Ovary (tissue), 10 donors: ENCODE results near the gene DUX4. TPM values are rescaled to one million over a fixed set of nuclear protein-coding genes. Genes with fewer than 3 reads are reported as not detected.
"Not testable (repeated sequence)": the region's sequence is repeated elsewhere in the genome, so short reads cannot be mapped to it uniquely, and the experiment has no call there.

Source experiments
- DNase-seq, 5 donors: peaks; one replicate each; pipeline ENCODE4 v3.0.0-alpha.2; 2019 to 2020
- H3K27ac ChIP-seq, 2 donors: fragments of 200-600 bp; one replicate each; pipeline versions ENCODE4 v1.5.1 to v1.8.0; 2019 to 2022
- H3K27me3 ChIP-seq: fragments of 200-600 bp; one replicate; pipeline ENCODE4 v1.8.0; 2022
- H3K36me3 ChIP-seq: fragments of 200-600 bp; sonication (generic); one replicate; pipeline ENCODE4 v1.5.1; 2019
- H3K4me1 ChIP-seq: one replicate; pipeline ENCODE4 v1.8.1; 2013; ENCODE audit warnings: mild to moderate bottlenecking, moderate library complexity; ENCODE audit not compliant: insufficient read depth
- H3K4me3 ChIP-seq: fragments of 200-600 bp; sonication (generic); one replicate; pipeline ENCODE4 v1.5.1; 2017
- H3K9me3 ChIP-seq, 2 donors: fragments of 200-600 bp in 1 of 2; sonication (generic) in 1 of 2; one replicate each; pipeline versions ENCODE4 v1.5.1 to v1.8.1; 2013 to 2019; ENCODE audit warnings: mild to moderate bottlenecking in 1 of 2, moderate library complexity in 1 of 2
- WGBS, 3 donors: extraction: QIAGEN DNeasy Blood & Tissue Kit in 1 of 3; methylation state at CpG; one replicate each; pipeline versions ENCODE4 v1.1.5 to v1.1.7; 2013 to 2017; 5-methylcytosine and 5-hydroxymethylcytosine counted together
- intact Hi-C, 4 donors: fragments of 100-400 bp; cut with DNase I; formaldehyde crosslinking; loops; one replicate each; pipeline versions ENCODE4 v1.11.0 to v1.15.1; 2022 to 2023
- long read RNA-seq, 3 donors: library from polyadenylated mRNA in 2 of 3; unstranded in 2 of 3; transcript quantifications; one replicate each; pipeline ENCODE4 v2.0.0 and lab custom pipeline, GENCODE V29; 2021 to 2026
- polyA plus RNA-seq, 2 donors: library from polyadenylated mRNA; stranded (reverse); fragments of 200-250 nt in 1 of 2; fragments of 350-450 nt in 1 of 2; fragmentation: Illumina TruSeq in 1 of 2; extraction: RNeasy Lipid Tissue Mini Kit (QIAGEN cat#74804) in 1 of 2; gene quantifications; one replicate each; pipeline ENCODE4 v1.2.3, GENCODE V29; 2013 to 2014
- total RNA-seq, 7 donors: library from RNA; depleted of rRNA in 2 of 7; stranded (reverse); fragments of >200 nt in 2 of 7; fragmentation: NEBNext Ultra II Directional in 3 of 7; extraction: Animal tissue kit (Norgen Biotek cat#: 25700) in 3 of 7; gene quantifications; one replicate each; pipeline versions ENCODE4 v1.1.0 to v1.2.4, GENCODE V29; 2016 to 2023
- donor health status: DM: no; HTN: no; CAD: no; lungs with moderate emphysema.
- donor health status: DM: no; HTN: no; CAD: no.
- donor health status: Bipolar disorder and iron deficiency.
- donor health status: DM: yes; HTN: yes; CAD: no.
- donor health status: DM: no; HTN: no; CAD: no.
- donor health status: DM: yes; HTN: yes; CAD: no.

DUX4 gene
- total RNA-seq: not detected
- polyA plus RNA-seq: not detected
- long read RNA-seq, donor 1: 0 reads
- long read RNA-seq, donor 2: 0 reads
- long read RNA-seq, donor 3: 0 reads

DNA sequence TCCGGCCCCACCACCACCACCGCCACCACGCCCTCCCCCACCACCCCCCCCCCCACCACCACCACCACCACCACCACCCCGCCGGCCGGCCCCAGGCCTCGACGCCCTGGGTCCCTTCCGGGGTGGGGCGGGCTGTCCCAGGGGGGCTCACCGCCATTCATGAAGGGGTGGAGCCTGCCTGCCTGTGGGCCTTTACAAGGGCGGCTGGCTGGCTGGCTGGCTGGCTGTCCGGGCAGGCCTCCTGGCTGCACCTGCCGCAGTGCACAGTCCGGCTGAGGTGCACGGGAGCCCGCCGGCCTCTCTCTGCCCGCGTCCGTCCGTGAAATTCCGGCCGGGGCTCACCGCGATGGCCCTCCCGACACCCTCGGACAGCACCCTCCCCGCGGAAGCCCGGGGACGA, at the start of gene DUX4:
Gene DUX4, plus strand, starts transcription at position 347 of the 400 bp plus-strand sequence. Its CDS starts 0 bp downstream, at position 347.
- intact Hi-C loops, H3K9me3 ChIP-seq, H3K4me3 ChIP-seq, H3K27ac ChIP-seq, H3K4me1 ChIP-seq, H3K36me3 ChIP-seq, H3K27me3 ChIP-seq: not testable (repeated sequence)
- WGBS, 3 donors: 70% methylated on average over 22 of the region's 32 CpGs; no CpG with 5 or more reads in 2 of the 3 donors
- peak in 1 of 5 donors; percentile 41 for DNase-seq

DNA sequence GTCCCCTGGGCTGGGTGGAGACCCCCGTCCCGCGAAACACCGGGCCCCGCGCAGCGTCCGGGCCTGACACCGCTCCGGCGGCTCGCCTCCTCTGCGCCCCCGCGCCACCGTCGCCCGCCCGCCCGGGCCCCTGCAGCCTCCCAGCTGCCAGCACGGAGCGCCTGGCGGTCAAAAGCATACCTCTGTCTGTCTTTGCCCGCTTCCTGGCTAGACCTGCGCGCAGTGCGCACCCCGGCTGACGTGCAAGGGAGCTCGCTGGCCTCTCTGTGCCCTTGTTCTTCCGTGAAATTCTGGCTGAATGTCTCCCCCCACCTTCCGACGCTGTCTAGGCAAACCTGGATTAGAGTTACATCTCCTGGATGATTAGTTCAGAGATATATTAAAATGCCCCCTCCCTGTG, 1.9 kb downstream of the DUX4 start:
- DNase-seq, H3K4me3 ChIP-seq, H3K9me3 ChIP-seq, intact Hi-C loops, H3K27ac ChIP-seq, H3K27me3 ChIP-seq, H3K36me3 ChIP-seq, H3K4me1 ChIP-seq: not testable (repeated sequence)
- 38 to 66% (median 46%) methylated on average over 3 to 25 of the region's 33 CpGs for WGBS, 3 donors

DNA sequence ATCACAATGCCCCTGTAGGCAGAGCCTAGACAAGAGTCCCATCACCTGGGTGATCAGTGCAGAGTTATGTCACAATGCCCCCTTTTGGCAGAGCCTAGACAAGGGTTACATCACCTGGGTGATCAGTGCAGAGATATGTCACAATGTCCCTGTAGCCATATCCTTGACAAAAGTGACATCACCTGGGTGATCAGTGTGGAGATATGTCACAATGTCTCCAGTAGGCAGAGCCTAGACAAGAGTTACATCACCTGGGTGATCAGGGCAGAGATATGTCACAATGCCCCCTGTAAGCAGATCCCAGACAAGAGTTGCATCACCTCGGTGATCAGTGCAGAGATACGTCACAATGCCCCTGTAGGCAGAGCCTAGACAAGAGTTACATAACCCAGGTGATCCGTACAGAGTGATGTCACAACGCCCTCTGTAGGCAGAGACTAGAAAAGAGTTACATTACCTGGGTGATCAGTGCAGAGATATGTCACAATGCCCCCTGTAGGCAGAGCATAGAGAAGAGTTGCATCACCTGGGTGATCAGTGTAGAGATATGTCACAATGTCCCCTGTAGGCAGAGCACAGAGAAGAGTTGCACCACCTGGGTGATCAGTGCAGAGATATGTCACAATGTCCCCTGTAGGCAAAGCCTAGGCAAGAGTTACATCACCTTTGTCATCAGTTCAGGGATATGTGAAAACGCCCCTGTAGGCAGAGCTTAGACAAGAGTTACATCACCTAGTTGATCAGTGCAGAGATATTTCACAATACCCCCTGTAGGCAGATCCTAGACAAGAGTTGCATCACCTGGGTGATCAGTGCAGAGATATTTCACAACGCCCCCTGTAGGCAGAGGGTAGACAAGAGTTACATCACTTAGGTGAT, 4.4 kb downstream of the DUX4 start:
- H3K9me3 ChIP-seq, H3K27ac ChIP-seq, H3K4me1 ChIP-seq, H3K36me3 ChIP-seq, H3K27me3 ChIP-seq, H3K4me3 ChIP-seq, intact Hi-C loops: not testable (repeated sequence)
- peak in 3 of 5 donors; percentile 8 to 17 (median 14) for DNase-seq
- WGBS, 3 donors: 29 to 42% (median 30%) methylated on average over 5 to 6 of the region's 6 CpGs

DNA sequence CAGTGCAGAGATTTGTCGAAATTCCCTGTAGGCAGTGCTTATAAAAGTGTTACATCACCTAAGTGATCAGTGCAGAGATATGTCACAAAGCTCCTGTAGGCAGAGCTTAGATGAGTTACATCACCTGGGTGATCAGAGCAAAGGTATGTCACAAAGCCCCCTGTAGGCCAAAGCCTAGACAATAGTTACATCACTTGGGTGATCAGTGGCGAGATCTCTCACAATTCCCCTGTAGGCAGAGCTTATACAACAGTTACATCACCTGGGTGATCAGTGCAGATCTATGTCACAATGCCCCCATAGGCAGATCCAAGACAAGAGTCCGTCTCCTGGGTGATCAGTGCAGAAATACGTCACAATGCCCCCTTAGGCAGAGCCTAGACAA, 5.0 kb downstream of the DUX4 start:
- H3K27me3 ChIP-seq, H3K4me1 ChIP-seq, H3K9me3 ChIP-seq, intact Hi-C loops, DNase-seq, H3K27ac ChIP-seq, H3K36me3 ChIP-seq, H3K4me3 ChIP-seq: not testable (repeated sequence)
- WGBS, 3 donors: 11 to 27% (median 24%) methylated on average over 4 of the region's 4 CpGs

DNA sequence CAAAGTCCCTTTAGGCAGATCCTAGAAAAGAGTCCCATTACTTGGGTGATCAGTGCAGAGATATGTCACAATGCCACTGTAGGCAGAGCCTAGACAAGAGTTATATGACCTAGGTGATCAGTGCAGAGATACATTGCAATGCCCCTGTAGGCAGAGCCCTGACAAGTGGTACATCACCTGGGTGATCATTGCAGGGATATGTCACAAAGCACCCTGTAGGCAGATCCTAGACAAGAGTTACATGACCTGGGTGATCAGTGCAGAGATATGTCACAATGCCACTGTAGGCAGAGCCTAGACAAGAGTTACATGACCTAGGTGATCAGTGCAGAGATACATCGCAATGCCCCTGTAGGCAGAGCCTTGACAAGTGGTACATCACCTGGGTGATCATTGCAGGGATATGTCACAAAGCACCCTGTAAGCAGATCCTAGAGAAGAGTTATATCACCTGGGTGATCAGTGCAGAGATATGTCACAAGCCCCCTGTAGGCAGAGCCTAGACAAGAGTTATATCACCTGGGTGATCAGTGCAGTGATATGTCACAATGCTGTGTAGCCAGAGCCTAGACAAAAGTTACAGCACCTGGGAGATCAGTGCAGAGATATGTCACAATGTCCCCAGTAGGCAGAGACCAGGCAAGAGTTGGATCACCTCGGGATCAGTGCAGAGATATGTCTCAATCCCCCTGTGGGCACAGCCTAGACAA, 5.6 kb downstream of the DUX4 start:
- H3K36me3 ChIP-seq, H3K27ac ChIP-seq, H3K9me3 ChIP-seq, DNase-seq, H3K4me3 ChIP-seq, H3K4me1 ChIP-seq, intact Hi-C loops, H3K27me3 ChIP-seq: not testable (repeated sequence)
- 30 to 33% methylated on average over 2 of the region's 2 CpGs; no CpG with 5 or more reads in 1 of the 3 donors for WGBS, 3 donors

DNA sequence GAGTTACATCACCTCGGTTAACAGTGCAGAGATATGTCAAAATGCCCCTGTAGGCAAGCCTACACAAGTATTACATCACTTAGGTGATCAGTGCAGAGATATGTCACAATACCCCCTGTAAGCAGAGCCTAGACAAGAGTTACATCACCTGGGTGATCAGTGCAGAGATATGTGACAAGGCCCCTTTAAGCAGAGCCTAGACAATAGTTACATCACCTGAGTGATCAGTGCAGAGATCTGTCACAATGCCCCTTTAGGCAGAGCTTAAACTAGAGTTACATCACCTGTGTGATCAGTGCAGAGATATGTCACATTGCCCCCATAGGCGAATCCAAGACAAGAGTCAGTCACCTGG, 6.1 kb downstream of the DUX4 start:
- H3K27me3 ChIP-seq, H3K9me3 ChIP-seq, H3K4me3 ChIP-seq, H3K27ac ChIP-seq, H3K4me1 ChIP-seq, H3K36me3 ChIP-seq, intact Hi-C loops, DNase-seq: not testable (repeated sequence)
- 0 to 57% (median 56%) methylated on average over 1 of the region's 2 CpGs for WGBS, 3 donors

DNA sequence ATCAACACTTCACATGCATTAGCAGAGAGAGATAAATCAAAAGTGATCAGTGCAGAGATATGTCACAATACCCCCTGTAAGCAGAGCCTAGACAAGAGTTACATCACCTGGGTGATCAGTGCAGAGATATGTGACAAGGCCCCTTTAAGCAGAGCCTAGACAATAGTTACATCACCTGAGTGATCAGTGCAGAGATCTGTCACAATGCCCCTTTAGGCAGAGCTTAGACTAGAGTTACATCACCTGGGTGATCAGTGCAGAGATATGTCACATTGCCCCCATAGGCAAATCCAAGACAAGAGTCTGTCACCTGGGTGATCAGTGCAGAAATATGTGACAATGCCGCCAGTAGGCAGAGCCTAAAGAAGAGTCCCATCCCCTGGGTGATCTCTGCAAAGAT, 7.4 kb downstream of the DUX4 start:
- H3K9me3 ChIP-seq, H3K4me3 ChIP-seq, H3K4me1 ChIP-seq, H3K27me3 ChIP-seq, H3K27ac ChIP-seq, H3K36me3 ChIP-seq, DNase-seq, intact Hi-C loops: not testable (repeated sequence)
- 15% methylated on average over 1 of the region's 1 CpG; no CpG with 5 or more reads in 2 of the 3 donors for WGBS, 3 donors

DNA sequence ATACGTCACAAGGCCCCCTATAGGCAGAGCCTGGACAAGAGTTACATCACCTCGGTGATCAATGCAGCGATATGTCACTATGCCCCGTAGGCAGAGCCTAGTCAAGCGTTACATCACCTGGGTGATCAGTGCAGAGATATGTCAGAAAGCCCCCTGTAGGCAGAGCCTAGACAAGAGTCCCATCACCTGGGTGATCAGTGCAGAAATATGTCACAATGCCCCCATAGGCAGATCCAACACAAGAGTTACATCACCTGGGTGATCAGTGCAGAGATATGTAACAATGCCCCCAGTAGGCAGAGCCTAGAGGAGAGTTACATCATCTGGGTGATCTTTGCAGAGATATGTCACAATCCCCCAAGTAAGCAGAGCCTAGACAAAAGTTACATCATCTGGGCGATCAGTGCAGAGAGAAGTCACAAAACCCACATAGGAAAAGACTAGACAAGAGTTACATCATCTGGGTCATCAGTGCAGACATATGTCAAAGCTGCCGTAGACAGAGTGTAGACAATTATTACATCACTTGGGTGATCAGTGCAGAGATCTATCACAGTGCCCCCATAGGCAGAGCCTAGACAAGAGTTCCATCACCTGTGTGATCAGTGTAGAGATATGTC, 8.0 kb downstream of the DUX4 start:
- intact Hi-C loops: not testable (repeated sequence)

DNA sequence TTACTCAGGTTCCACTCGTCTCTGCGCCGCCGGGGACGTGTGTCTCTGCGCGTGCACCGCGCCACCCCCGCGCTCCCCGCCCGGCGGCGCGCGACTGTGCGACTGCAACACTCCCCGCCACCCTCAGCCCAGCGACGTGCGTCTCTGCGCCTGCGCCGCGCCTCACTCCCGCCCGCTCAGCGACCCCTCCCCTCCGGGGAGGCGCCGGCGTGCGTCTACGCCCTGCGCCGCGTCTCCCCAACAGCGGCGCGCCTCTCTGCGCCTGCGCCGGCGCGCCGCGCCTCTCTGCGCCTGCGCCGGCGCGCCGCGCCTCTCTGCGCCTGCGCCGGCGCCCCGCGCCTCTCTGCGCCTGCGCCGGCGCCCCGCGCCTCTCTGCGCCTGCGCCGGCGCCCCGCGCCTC, 29.9 kb downstream of the DUX4 start:
- H3K36me3 ChIP-seq, H3K4me3 ChIP-seq, H3K4me1 ChIP-seq, intact Hi-C loops, H3K27ac ChIP-seq, H3K27me3 ChIP-seq, H3K9me3 ChIP-seq: not testable (repeated sequence)
- DNase-seq: peak in 4 of 5 donors; percentile 15 to 44 (median 38)
- 71 to 83% (median 81%) methylated on average over 43 to 61 of the region's 73 CpGs for WGBS, 3 donors

More for the DNA sequence above, 8.0 kb downstream of the DUX4 start:
- 60 to 80% methylated on average over 1 to 2 of the region's 7 CpGs; no CpG with 5 or more reads in 1 of the 3 donors for WGBS, 3 donors
- H3K4me1 ChIP-seq, H3K36me3 ChIP-seq, H3K4me3 ChIP-seq, H3K27me3 ChIP-seq, H3K9me3 ChIP-seq, H3K27ac ChIP-seq: not testable (repeated sequence)
- peak in 3 of 5 donors; percentile 10 to 21 (median 18) for DNase-seq
